ENCODE data around the gene DUSP8.

- TF ChIP-seq YY1 (IDR thresholded peaks at IDR 0.05; ENCODE audit: insufficient read depth, insufficient read length) (no peak), SUZ12 (IDR thresholded peaks at IDR 0.05; ENCODE audit: extremely low read depth, insufficient read depth, insufficient read length) (no peak), ZNF274 (IDR thresholded peaks at IDR 0.05; ENCODE audit: low read depth, low read length) (no peak)
Observed at GRCh38 chr11:1563149-1563638, 8.9 kb downstream of the DUSP8 start.
